Suprapubic skin (tissue), 4 donors: Measurements from ENCODE around the gene ZNF507.

ENCODE experiments used
- CTCF ChIP-seq, 2 donors: fragments of 200-600 bp in 1 of 2; fragments of 450-650 bp in 1 of 2; sonication (generic) in 1 of 2; IDR thresholded peaks; one replicate each; pipeline ENCODE4 v1.5.1; 2016 to 2019; ENCODE audit warnings: antibody characterized with exemption in 2 of 2, mild to moderate bottlenecking in 1 of 2, moderate library complexity in 1 of 2
- EP300 ChIP-seq: sonication (generic); formaldehyde crosslinking; IDR thresholded peaks from one replicate; pipeline ENCODE4 v1.6.1; 2017; ENCODE audit warnings: antibody characterized with exemption
- POLR2A ChIP-seq, 2 donors: fragments of 450-650 bp; IDR thresholded peaks; one replicate each; pipeline ENCODE4 v1.6.1; 2017; ENCODE audit warnings: antibody characterized with exemption in 2 of 2, mild to moderate bottlenecking in 2 of 2, moderate library complexity in 2 of 2
- POLR2AphosphoS5 ChIP-seq, 3 donors: sonication (generic); formaldehyde crosslinking; IDR thresholded peaks; one replicate each; pipeline ENCODE4 v1.6.1; 2017; ENCODE audit warnings: antibody characterized with exemption in 3 of 3

DNA sequence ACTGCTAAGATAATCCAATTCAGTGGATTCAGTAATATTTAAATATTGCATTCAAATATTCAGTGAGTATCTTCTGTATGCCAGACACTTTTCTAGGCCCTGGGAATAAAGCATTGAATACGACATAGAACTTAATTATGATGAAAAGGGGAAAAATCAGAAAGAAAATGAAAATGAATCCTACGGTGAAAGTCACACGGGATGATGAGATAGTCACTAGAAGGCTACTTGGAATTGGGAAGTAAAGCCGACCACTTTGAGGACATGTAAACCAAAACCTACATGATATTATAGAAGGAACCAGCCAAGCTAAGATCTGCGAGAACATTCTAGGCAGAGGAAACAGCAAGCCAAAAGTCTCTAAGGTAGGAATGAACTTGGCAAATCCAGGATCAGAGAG is 70.3 kb downstream of the ZNF507 start:
- TF ChIP-seq CTCF (IDR thresholded peaks at IDR 0.05) (no peak), POLR2A (IDR thresholded peaks at IDR 0.05) (no peak), POLR2AphosphoS5 (IDR thresholded peaks at IDR 0.05) (no peak), EP300 (no peak)
